MG63 (cell line): ENCODE results near the gene SLC1A1. TPM values are rescaled to one million over a fixed set of nuclear protein-coding genes. Genes with fewer than 3 reads are reported as not detected.
"Not testable (repeated sequence)": the region's sequence is repeated elsewhere in the genome, so short reads cannot be mapped to it uniquely, and the experiment has no call there.

Source experiments
- DNase-seq: peaks from one replicate; pipeline ENCODE4 v3.0.0-alpha.2; 2020
- H3K27me3 ChIP-seq: fragments of 250-450 bp; sonication (Bioruptor Pico); 2 replicates; pipeline ENCODE4 v1.5.1; 2020; ENCODE audit warnings: mild to moderate bottlenecking, moderate library complexity
- H3K36me3 ChIP-seq: fragments of 250-450 bp; sonication (Bioruptor Pico); 2 replicates; pipeline ENCODE4 v1.5.1; 2020; ENCODE audit warnings: mild to moderate bottlenecking, moderate library complexity
- H3K4me3 ChIP-seq: fragments of 250-450 bp; sonication (Bioruptor Pico); 2 replicates; pipeline ENCODE4 v1.5.1; 2020; ENCODE audit warnings: mild to moderate bottlenecking, moderate library complexity
- H3K9me3 ChIP-seq: fragments of 250-450 bp; sonication (Bioruptor Pico); 2 replicates; pipeline ENCODE4 v1.5.1; 2020; ENCODE audit warnings: mild to moderate bottlenecking, moderate library complexity
- total RNA-seq: library from RNA; depleted of rRNA; stranded (reverse); fragments of >200 nt; shearing (Covaris generic); gene quantifications from 2 replicates; pipeline ENCODE4 v1.2.3, GENCODE V29; 2014; ENCODE audit warnings: low replicate concordance

Gene SLC1A1
- total RNA-seq, 1 experiment from 2014 or later = 1.3 TPM

DNA sequence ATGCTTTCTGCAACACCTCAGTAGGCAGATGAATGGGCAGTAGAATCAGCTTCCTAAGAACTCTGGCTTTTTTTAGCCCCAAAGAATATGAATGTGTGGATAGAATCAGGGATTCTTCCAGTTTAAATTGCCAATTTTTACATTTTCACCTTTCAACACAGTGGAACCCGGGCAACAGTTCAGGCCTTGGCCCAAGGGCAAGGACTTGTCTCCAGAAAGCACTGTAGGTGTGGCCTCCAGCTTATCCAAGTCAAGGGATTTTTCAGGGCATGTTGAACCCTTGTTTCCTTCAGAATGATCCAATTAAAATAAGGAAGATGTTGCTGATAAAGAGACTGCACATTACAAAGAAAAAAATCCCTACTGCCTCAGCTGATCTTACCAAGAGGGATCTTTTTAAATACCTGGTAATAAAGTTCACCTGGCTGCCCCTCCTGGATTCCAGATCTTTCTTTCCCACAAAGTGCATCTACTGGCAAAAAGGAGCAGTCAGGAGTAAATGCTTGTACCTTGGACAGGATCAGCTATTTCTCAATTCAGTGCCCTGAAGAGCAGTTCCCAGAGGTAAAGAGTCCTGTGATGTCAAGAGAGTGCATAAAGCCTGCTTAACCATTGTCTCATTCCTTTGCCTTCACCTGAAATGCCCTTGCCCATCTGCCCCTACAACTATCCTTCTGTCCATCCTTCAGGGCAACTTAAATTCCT lies 91.7 kb downstream of the SLC1A1 start:
- no peaks in the 10 kb centered on the region for H3K9me3 ChIP-seq
- no peak for DNase-seq
- no peaks in the 10 kb centered on the region for H3K36me3 ChIP-seq
- no peak overlapping the region for H3K4me3 ChIP-seq
- H3K27me3 ChIP-seq = no peaks in the 10 kb centered on the region

DNA sequence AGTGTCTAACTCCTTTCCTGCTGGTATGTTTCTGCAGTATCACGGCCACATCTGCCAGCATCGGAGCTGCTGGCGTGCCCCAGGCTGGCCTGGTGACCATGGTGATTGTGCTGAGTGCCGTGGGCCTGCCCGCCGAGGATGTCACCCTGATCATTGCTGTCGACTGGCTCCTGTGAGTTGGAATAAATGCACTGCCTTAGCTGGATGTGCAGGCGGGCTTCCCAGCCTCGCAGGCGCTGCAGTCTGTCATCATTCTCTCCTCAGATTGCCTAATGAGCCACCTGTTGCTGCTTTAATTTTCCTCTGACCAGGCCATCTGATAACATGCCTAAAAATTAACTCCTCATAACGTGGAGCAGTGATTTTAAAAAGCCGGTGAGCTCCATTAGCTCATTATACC lies 92.7 kb downstream of the SLC1A1 start:
- no peak for DNase-seq
- no peaks in the 10 kb centered on the region for H3K36me3 ChIP-seq
- H3K9me3 ChIP-seq = no peaks in the 10 kb centered on the region
- H3K27me3 ChIP-seq = no peaks in the 10 kb centered on the region
- H3K4me3 ChIP-seq = no peak overlapping the region

DNA sequence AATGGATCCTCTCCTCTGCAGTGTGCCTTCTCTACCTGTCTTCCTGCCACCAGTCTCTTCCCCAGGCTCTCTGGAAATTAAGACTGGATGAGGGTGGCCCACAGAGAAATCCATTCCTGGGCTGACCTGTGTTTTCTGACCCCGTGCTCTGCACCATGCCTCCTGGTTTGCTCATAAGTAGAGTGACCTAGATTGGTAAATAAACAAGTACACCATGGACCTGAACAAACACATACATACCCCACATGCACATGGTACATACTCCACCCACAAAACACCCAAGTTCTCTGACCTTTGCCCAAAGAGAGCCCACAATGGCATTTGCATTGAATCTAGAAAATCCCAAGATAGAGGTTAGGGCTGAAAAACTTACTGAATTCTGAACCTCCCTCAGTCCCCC lies 94.4 kb downstream of the SLC1A1 start:
- Histone ChIP-seq H3K27me3 (no peaks in the 10 kb centered on the region), H3K9me3 (no peaks in the 10 kb centered on the region), H3K4me3 (no peak overlapping the region), H3K36me3 (no peaks in the 10 kb centered on the region)
- no peak for DNase-seq

DNA sequence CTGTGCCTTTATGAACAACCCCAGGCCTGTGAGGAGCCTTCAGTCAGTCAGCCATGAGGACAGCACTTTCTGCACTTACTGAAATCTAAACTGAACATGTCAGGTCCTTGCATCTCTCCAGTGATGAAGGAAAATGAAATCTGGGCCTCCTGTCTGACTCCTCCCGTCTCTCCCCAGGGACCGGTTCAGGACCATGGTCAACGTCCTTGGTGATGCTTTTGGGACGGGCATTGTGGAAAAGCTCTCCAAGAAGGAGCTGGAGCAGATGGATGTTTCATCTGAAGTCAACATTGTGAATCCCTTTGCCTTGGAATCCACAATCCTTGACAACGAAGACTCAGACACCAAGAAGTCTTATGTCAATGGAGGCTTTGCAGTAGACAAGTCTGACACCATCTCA lies 94.9 kb downstream of the SLC1A1 start:
- no peaks in the 10 kb centered on the region for H3K27me3 ChIP-seq
- H3K9me3 ChIP-seq = no peaks in the 10 kb centered on the region
- no peaks in the 10 kb centered on the region for H3K36me3 ChIP-seq
- DNase-seq = no peak
- no peak overlapping the region for H3K4me3 ChIP-seq

DNA sequence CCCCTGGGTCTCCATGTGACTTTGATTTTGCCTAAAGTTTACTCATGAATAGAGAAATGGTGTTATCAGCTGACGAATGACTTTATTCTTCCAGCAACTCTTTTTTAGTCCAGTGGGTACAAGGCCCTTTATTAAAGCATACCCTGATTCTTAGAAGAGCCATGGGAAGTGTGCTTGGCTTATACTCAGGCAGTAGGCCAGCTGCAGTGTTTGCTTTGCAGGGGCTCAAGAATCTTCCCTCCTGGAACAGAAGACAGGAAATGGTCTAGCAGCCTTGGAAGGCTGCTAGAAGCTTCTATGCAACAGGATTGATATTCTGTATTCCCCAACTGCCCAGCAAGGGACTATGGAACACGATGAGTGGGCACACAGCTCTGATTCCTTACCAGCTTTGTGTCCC lies 98.5 kb downstream of the SLC1A1 start:
- no peaks in the 10 kb centered on the region for H3K36me3 ChIP-seq
- H3K27me3 ChIP-seq = no peaks in the 10 kb centered on the region
- no peaks in the 10 kb centered on the region for H3K9me3 ChIP-seq
- DNase-seq = no peak
- H3K4me3 ChIP-seq = no peak overlapping the region

DNA sequence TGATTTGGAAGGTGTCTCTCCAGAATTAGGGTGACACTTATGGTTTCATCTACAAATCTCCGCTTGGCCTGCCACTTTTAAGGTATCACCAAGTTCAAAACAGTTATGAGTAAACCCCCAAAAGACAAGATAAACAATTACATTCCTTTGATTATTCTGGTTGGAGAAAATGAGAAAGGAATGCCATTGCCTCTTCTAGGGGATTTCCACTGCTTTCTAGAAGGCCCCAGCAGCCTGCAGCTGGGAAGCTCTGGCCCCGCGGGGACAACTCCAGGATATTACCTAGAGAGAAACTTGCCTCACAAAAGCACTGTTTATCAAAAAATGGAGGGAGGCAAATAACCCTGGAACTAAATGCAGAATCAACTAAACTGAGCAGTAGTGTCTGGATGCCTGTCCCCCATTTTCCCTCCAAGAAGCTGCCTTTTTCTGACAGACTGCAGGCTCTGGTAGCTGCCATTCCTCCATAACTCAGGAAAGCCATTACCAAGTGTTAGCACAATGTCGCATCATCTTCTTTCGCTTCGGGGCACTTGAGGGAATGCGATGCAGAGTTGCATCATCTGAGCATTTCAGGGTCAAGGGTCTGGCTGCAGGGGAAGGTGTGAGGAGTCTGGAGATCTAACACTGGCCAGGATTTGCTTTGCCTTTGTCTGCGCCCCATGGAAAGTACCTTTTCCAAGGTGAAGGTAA lies 100.3 kb downstream of the SLC1A1 start:
- no peaks in the 10 kb centered on the region for H3K9me3 ChIP-seq
- no peaks in the 10 kb centered on the region for H3K36me3 ChIP-seq
- no peak overlapping the region for H3K4me3 ChIP-seq
- no peak for DNase-seq
- no peaks in the 10 kb centered on the region for H3K27me3 ChIP-seq

DNA sequence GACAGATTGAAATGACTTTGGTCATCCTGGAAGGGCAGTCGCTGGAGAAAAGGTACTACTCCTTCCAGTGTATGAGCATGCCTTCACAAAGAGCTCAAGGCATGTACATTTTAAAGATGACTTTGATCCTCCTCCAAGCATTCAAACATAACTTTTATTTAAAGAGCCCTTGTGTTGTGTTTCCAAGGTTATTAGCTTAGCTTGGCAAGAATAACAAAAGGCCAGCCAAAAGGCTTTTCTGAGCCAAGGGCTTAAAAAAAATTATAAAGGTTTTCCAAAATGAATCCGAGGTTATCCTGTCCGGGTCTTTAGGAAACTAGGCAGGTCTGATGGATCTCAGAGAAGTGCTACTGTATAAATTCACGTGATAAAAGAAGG lies 100.8 kb downstream of the SLC1A1 start:
- no peak for DNase-seq
- Histone ChIP-seq H3K9me3 (no peaks in the 10 kb centered on the region), H3K4me3 (no peak overlapping the region), H3K36me3 (no peaks in the 10 kb centered on the region), H3K27me3 (no peaks in the 10 kb centered on the region)

DNA sequence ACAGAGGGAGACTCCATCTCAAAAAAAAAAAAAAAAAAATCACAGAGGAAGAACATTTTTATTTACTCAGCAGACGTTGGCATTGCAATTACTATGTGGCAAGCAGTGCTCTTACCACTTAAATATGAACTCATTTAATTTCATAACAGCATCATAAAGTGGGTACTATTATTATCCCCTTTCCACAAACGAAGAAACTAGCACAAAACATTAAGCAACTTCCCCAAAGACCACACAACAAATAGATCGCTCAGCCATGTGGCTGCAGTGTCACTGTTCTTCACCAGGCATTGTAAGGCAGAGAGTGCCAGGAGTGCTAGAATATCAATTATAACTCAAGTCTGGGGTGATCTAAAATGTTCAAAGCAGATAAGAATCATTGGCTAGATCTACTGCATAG lies 102.0 kb downstream of the SLC1A1 start:
- Histone ChIP-seq H3K27me3 (no peaks in the 10 kb centered on the region), H3K4me3 (no peak overlapping the region), H3K36me3 (no peaks in the 10 kb centered on the region), H3K9me3 (no peaks in the 10 kb centered on the region)
- DNase-seq = no peak

DNA sequence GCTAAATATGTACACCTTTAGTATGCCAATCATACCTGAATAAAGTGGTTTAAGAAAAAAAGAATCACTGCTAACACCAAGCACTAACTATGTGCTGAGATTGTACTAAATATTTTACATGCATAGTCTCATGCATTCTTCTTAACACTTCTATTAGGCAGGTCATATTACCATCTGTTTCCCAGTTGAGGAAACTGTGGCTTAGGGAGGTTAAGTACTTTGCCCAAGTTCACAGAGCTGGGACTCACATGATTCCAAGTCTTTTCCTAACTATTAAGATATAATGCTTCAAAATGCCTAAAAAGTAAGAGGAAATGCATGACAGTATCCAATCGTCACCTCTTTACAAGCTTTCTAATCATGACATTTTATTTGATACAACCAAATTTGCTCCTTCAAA lies 102.6 kb downstream of the SLC1A1 start:
- H3K4me3 ChIP-seq = no peak overlapping the region
- H3K9me3 ChIP-seq = no peaks in the 10 kb centered on the region
- H3K36me3 ChIP-seq = no peaks in the 10 kb centered on the region
- no peaks in the 10 kb centered on the region for H3K27me3 ChIP-seq
- DNase-seq = no peak

DNA sequence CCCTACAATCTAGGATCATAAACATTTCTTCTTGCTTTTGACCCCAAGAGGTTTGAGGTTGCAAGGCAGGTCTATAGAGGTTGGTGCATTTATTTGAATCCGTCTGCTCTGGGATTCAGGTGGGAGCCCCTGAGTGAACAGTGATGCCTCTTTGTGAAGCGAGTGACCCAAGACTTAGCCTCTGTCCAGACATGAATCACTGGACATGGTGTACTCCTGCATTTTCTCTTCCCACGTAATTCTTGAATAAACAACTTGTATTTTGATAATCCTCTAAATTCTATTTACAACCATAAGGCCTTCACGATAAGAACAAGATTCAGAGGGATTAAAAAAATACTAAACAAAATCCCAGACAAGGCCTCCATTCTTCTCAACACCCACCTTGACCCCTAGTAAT lies 104.3 kb downstream of the SLC1A1 start:
- no peaks in the 10 kb centered on the region for H3K27me3 ChIP-seq

DNA sequence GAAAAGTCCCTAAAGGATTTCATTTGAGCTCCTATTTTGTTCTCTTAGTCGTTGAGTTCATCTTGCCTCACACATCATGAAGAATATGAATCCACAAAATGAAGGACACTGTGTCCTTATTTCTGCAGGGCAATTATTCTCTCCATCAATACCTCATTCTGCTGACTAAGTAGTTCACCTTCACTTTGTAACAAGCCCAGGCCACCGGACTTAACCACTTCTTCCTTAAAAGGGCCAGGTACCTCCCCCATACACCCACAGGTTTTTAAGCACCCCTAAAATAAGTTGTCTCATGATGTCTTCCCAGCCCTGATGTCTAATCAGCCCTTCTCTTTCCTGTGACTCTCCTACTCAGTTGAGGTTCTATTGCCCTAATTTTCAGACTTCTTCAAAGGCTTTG lies 104.7 kb downstream of the SLC1A1 start:
- Histone ChIP-seq H3K9me3 (no peaks in the 10 kb centered on the region), H3K36me3 (no peaks in the 10 kb centered on the region), H3K27me3 (no peaks in the 10 kb centered on the region), H3K4me3 (no peak overlapping the region)
- no peak for DNase-seq

More for the DNA sequence above, 104.3 kb downstream of the SLC1A1 start:
- no peaks in the 10 kb centered on the region for H3K9me3 ChIP-seq
- no peak for DNase-seq
- no peaks in the 10 kb centered on the region for H3K36me3 ChIP-seq
- no peak overlapping the region for H3K4me3 ChIP-seq

DNA sequence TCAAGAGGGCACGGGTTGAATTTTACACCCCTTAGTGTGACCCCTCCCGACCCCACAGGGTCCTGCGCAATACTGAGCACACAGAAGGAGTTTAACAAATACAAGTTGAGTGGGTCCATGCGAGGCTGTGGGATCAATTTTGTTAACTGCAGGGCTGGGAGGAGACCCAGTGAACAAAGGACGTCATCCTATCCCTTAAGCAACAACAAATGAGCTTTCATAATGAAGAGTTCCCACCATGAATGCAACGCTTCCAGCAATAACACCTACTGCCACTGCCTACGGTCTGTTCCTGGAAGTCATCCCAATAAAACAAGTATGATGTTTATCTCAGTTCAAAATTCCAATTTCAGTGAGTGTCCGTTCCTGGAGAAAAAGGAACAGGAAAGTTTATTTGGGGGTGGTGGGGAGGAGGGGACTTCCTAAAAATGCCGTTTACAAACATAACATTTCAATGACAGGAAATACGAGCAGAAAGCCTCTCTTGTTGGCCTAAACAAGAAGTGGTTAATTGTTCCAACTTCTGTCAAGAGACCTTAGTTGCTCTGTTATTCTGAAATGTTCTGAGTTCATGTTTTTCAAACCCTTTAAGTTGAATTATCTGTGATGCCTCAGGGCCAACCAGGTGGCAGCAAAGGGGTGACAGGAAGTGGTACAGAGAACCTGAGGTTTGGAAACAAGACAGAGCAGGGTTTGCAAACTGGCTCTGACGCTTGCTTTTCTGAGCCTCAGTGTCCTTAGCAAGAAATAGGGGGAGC lies 106.1 kb downstream of the SLC1A1 start:
- Histone ChIP-seq H3K27me3 (no peaks in the 10 kb centered on the region), H3K9me3 (no peaks in the 10 kb centered on the region), H3K36me3 (no peaks in the 10 kb centered on the region), H3K4me3 (no peak overlapping the region)
- DNase-seq = no peak

DNA sequence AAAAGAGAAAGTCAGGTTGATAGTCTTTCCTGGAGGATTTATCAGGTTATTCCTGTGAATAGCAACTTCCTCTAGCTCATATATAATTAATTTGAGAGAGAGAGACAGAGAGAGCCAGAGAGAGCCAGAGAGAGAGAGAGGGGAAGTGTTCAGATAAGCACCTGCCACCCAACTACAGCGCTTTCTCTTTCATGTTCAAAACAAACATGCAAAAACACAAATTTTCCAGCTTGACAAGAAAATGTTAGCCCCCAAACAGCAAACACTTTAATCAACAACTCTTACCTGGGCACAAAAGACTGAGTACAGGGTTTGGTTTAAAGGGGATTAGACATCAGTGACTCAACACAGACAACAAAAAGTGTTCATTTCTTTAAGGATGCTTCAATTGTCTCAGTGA lies 110.1 kb downstream of the SLC1A1 start:
- Histone ChIP-seq H3K4me3 (no peak overlapping the region), H3K9me3 (no peaks in the 10 kb centered on the region)

DNA sequence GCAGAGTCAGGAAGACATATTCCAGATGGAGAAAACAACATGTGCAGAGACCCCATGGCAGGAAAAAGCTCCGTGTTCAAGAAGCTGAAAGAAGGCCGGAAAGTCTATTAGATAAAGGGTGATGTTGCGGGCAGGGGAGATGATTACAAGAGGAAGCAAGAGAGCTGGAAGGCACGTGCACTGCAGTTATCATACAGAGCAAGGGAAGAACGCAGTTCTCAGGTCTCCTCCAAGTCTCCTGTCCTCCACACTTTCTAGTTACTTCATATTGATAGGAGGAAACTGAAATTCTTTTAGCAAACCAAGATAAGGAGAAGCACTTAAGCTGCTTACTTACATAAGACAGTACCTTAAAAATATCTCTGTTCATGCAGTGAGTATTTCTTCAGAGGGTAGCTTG lies 113.6 kb downstream of the SLC1A1 start:
- Histone ChIP-seq H3K36me3 (no peaks in the 10 kb centered on the region), H3K27me3 (no peaks in the 10 kb centered on the region), H3K9me3 (no peaks in the 10 kb centered on the region), H3K4me3 (no peak overlapping the region)
- DNase-seq = no peak

More for the DNA sequence above, 110.1 kb downstream of the SLC1A1 start:
- H3K36me3 ChIP-seq = no peaks in the 10 kb centered on the region
- DNase-seq = no peak
- no peaks in the 10 kb centered on the region for H3K27me3 ChIP-seq

DNA sequence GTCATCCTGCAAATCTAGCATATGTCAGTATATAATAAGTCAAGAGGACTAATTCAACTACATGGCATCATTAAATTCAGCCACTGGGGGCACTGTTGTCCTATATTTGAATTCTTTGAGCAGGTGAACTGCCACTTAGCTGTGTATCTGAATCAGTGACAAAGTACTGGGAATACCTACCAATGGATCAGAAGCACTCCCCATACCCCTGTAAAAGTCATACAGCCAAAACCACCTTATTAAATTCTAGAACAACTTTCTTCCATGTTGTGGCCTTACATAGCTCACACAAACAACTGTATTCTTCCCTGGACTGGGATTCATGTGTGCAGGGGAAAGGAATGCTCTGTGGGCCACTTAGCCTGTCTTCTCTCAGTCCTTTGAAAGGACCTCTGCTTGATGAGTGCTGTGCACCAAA lies 114.4 kb downstream of the SLC1A1 start:
- H3K27me3 ChIP-seq = no peaks in the 10 kb centered on the region
- H3K36me3 ChIP-seq = no peaks in the 10 kb centered on the region
- no peak for DNase-seq
- H3K4me3 ChIP-seq = no peak overlapping the region
- H3K9me3 ChIP-seq = no peaks in the 10 kb centered on the region

DNA sequence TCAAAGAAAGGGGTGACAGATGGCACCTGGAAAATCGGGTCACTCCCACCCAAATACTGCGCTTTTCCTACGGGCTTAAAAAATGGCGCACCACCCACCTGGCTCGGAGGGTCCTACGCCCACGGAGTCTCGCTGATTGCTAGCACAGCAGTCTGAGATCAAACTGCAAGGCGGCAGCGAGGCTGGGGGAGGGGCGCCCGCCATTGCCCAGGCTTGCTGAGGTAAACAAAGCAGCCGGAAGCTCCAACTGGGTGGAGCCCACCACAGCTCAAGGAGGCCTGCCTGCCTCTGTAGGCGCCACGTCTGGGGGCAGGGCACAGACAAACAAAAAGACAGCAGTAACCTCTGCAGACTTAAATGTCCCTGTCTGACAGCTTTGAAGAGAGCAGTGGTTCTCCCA lies 115.8 kb downstream of the SLC1A1 start:
- not testable (repeated sequence) for H3K27me3 ChIP-seq, H3K36me3 ChIP-seq, H3K9me3 ChIP-seq, H3K4me3 ChIP-seq, DNase-seq

DNA sequence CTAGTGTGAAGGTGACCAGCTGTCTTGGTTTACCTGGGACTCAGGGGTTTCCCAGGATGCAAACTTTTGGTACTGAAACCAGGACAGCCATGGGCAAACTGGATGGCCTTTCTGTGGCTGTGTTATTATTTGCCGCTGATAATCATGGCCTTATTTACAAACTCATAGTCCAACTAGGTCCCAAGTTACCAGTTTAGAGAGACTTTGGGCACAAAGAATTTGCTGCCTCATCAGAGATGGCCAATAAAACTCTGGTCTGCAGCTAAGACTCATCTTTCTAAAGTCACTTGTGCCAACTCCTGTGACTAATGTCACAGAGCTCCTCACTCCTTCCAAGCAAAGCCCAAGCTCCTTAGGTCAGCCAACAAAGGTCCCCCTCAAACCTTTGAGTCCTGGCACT lies 124.4 kb downstream of the SLC1A1 start:
- no peak for DNase-seq
- H3K9me3 ChIP-seq = no peaks in the 10 kb centered on the region
- H3K27me3 ChIP-seq = no peaks in the 10 kb centered on the region
- no peak overlapping the region for H3K4me3 ChIP-seq
- H3K36me3 ChIP-seq = no peaks in the 10 kb centered on the region

DNA sequence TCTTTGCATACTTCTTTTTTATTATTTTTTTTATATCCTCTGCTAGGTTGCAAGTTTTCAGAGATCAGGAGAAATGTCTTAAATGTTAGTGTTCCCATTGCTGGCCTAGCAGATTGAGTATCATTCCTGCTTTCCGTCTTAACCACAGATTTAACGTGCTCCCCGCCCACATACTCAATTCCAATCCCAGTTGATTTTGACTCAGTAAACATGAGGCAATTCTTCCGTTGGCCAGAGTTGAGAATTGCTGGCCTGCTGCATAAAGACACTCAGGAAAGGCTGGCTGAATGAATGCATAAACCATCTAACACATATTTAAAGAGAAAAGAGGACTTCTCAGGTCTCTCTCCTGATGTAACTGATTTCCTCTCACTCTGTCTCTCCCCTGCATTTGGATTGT lies 125.0 kb downstream of the SLC1A1 start:
- H3K4me3 ChIP-seq = no peak overlapping the region

More for the DNA sequence above, 125.0 kb downstream of the SLC1A1 start:
- Histone ChIP-seq H3K9me3 (no peaks in the 10 kb centered on the region), H3K27me3 (no peaks in the 10 kb centered on the region), H3K36me3 (no peaks in the 10 kb centered on the region)
- peak; percentile 30 for DNase-seq
